GM19239 (cell line): Measurements from ENCODE around the gene AP3B1.

Experiments
- DNase-seq: peaks from one replicate; pipeline ENCODE4 v3.0.0; 2011; ENCODE audit warnings: low spot score; ENCODE audit not compliant: insufficient read length
- FAIRE-seq: peaks from 2 replicates; lab custom pipeline; 2011; peaks lifted over from hg19 to GRCh38; lab: Jason Lieb, UNC

Gene AP3B1, protein sequence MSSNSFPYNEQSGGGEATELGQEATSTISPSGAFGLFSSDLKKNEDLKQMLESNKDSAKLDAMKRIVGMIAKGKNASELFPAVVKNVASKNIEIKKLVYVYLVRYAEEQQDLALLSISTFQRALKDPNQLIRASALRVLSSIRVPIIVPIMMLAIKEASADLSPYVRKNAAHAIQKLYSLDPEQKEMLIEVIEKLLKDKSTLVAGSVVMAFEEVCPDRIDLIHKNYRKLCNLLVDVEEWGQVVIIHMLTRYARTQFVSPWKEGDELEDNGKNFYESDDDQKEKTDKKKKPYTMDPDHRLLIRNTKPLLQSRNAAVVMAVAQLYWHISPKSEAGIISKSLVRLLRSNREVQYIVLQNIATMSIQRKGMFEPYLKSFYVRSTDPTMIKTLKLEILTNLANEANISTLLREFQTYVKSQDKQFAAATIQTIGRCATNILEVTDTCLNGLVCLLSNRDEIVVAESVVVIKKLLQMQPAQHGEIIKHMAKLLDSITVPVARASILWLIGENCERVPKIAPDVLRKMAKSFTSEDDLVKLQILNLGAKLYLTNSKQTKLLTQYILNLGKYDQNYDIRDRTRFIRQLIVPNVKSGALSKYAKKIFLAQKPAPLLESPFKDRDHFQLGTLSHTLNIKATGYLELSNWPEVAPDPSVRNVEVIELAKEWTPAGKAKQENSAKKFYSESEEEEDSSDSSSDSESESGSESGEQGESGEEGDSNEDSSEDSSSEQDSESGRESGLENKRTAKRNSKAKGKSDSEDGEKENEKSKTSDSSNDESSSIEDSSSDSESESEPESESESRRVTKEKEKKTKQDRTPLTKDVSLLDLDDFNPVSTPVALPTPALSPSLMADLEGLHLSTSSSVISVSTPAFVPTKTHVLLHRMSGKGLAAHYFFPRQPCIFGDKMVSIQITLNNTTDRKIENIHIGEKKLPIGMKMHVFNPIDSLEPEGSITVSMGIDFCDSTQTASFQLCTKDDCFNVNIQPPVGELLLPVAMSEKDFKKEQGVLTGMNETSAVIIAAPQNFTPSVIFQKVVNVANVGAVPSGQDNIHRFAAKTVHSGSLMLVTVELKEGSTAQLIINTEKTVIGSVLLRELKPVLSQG

GRCh38 chr5:78294248-78295034, at the start of gene AP3B1:
Gene AP3B1 (minus strand): TSS chr5:78294698. CDS start chr5:78294579, 119 bp downstream.
- FAIRE-seq (peak; percentile 99), DNase-seq (peak; percentile 84)

- DNase-seq = no peak
- no peak for FAIRE-seq
Observed at GRCh38 chr5:78341440-78341839, 46.9 kb upstream of the AP3B1 start.

DNA sequence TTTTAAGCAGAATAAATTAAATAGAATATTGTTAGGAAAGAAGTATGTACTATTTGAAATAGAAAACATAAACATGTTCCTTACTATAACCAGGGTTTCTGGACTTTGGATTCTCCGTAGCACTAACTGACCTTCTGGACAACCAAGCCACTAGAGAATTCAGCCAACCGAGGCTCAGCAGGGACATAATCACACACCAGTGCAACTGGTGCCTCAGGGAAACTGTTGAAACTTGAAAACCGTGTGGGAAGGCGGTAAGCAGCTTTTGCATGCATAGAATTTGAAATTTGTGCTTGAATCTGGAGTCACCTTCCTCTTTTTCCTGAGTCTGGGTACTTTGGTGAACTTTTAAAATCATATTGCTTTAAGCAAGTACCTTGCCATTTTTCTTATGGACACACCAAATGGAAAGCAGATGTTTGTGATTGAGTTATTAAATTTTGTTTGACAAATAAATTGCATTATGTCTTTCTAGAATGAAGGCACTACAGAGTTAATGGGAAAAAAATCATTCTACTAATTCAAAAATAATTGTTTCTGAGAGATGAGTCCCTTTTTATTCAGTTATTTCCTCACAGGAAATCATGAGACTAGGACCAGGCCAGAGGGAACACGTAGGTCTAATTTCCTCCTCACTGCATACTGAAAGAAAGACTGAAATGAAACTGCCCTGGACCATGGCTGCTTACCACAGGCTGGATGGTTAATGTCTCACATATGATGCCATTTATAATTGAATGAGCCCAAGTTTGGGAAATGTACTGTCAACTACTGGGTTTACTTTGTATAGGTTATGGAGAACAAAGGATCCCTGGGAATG, 45.3 kb upstream of the AP3B1 start:
- FAIRE-seq = no peak
- no peak for DNase-seq

- DNase-seq = no peak
- no peak for FAIRE-seq
Observed at GRCh38 chr5:78336698-78337097, 42.2 kb upstream of the AP3B1 start.

DNA sequence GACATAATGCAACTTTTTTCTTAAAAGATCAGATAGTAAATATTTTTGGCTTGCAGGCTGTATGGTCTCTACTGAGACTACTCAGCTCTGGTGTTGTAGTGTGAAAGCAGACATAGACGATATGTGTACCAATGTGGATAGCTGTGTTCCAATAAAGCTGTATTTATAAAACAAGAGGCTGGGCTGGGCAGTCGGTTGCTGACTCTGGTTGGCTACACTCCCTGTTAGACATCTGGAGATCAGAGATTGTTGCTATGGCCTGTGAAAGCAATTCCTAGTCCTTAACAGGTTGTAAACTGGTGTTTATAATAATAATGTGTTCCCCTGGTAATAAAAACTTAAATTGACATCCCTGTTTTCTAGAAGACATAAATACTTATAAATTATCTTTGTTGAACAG, 41.5 kb upstream of the AP3B1 start:
- FAIRE-seq (no peak), DNase-seq (no peak)

DNA sequence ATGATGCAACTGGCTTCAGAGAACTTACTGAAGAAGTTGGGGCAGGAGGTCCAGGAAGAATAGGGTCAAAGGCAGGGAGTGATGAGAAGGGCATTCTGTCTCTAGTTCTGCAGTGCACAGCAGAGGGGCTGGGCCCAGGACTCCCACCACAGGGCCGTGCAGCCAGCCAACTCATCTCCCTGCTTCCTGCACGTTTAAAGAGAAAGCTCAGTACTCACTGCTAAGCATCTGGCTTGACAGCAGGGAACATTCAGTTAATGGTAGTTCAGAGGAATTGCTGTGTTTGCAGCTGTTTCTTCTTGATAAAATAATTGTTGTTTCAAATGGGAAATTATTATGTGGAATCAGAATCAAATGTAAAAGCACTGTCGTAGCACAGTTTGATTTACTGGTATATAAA, 40.3 kb upstream of the AP3B1 start:
- FAIRE-seq (no peak), DNase-seq (no peak)

DNA sequence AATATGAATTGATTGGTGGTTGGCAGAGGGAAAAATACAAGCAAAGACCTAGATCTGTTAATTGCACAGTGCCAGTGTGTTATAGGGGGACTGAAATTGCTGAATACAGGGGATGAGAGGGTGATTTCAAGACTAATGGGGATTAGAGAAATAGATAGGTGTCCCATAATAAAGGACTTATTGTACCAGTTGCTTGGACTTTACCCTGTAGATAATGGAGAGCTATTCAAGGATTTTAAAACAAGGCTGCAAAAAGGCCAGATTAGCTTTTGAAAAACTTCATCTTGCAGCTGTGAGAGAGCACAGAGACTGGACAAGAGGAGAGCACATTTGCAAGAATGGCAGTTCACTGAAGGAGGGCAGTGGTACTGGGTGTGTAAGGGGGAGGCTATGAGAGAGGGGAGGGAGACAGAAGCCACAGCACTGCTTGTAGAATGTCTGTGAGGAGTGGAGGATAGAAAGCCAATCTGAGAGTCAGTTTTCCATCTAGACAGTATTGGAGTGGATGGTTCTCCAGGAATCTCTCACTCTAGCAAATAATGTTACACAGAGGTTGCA, 37.1 kb upstream of the AP3B1 start:
- DNase-seq = no peak
- no peak for FAIRE-seq

- DNase-seq (no peak), FAIRE-seq (no peak)
Observed at GRCh38 chr5:78328585-78329173, 34.2 kb upstream of the AP3B1 start.

DNA sequence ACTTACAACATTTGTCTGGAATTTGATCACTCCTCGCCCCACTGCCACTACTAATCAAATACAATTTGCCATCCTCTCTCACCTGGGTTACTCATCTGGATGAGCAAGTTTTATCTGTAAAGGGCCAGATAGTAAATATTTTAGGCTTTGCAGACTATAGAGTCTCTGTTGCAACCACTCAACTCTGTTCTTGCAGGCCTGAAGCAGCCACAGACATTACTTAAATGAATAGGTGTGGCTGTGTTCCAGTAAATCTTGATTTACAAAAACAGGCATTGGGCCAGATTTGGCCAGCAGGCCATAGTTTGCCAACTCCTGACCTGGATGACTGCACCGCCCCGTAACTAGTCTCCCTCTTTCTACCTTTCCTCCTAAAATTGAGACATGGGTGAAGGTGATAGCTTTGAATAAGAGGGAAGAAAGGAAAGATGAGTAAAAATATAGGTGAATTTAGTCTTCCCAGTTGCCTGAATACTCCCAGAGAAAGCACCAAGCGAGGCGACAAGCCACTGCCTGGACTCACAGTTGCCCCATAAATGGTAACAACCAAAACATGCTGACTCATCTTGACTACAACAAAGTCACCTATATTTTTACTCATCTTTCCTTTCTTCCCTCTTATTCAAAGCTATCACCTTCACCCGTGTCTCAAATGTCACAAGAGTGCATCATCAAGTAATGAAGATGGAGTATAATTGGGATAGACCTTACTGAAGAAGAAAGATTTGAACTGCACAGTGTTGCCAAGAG, 33.4 kb upstream of the AP3B1 start:
- no peak for FAIRE-seq

DNA sequence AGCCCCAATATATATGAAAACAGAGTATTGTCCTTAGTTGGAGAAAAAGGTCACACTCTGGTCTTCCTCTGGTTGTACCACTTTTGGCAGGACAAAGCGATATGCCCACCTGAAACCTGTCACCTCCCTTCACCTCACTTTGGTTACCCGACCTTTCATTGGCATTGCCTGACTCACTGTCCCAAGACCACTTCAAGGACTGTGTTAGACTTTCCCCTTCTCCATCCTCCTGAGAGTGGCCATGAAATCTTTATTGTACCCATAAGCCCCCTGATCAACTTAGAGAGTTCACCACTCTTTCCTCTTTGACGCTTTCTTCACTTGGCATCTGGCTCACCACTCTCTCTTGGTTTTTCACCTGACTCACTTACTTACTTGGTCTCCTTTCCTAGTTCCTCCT, 32.4 kb upstream of the AP3B1 start:
- FAIRE-seq = no peak
- DNase-seq = no peak

More for the DNA sequence above, 33.4 kb upstream of the AP3B1 start:
- no peak for DNase-seq

DNA sequence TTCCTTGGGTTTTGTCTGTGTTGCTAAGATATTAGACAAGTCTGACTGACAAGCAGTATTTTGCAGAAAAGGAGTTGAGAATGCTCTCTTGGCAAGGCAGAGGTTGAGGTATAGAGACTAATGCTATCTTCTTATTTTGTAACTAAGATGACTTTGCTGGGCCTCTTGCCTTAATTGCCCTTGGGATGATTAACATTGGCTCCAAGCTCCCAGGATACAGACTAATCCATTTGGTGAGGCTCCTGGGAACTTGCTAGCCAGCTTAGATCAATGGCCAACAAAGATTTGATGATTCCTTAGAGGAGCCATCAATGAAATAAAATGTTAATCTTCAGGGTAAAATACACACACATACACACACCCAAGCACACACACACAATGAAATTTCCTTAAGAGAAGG, 28.7 kb upstream of the AP3B1 start:
- FAIRE-seq (no peak), DNase-seq (no peak)

DNA sequence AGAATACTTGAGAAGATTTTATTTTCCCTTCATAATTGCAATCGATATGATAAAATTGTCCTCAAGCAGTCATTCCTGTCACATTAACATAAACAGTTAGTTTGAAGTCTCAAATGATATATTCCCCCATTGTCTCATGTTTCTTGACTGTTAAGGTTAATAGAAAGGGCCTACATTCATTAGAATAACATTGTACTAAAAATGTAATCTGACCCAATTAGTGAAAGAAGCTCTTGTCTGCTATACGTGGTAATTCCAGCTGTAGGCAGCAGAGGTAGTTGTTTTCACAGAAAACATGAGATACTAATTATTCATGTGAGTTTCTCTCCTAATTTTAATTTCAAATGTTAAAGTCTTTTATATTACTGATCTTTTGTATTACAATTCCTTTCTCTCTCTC, 25.9 kb upstream of the AP3B1 start:
- DNase-seq (no peak), FAIRE-seq (peak; percentile 78)

- FAIRE-seq (no peak), DNase-seq (no peak)
Observed at GRCh38 chr5:78318337-78318736, 23.8 kb upstream of the AP3B1 start.

DNA sequence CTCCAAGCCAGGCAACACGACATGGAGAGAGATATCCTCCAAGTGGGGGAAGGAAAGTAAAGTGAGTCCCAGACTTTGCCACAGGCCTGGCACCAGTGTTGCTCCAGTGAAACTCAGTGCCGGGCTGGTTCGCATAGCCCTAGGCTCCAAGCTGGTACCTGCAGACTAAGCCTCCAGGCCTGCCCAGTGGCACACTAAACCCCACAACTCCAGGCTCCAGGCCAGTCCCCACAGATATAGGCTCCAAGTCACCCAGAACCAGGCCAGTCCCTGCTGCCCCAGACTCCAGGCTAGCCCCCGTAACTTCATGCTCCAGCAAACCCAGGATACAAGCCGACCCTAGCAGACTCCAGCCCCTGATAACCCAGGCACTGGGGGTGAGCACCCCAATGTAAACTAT, 23.0 kb upstream of the AP3B1 start:
- no peak for DNase-seq
- FAIRE-seq = no peak

- DNase-seq (no peak), FAIRE-seq (no peak)
Observed at GRCh38 chr5:78308703-78309102, 14.2 kb upstream of the AP3B1 start.

GRCh38 chr5:78300464-78301045, 6.1 kb upstream of the AP3B1 start:
- no peak for DNase-seq

More at GRCh38 chr5:78300464-78301045, 6.1 kb upstream of the AP3B1 start:
- peak; percentile 87 for FAIRE-seq
